Measurements from ENCODE around the gene PSENEN.
A peak's percentile ranks its signal among the peaks of the same experiment; 100 is the strongest.

The PSENEN gene

DNA sequence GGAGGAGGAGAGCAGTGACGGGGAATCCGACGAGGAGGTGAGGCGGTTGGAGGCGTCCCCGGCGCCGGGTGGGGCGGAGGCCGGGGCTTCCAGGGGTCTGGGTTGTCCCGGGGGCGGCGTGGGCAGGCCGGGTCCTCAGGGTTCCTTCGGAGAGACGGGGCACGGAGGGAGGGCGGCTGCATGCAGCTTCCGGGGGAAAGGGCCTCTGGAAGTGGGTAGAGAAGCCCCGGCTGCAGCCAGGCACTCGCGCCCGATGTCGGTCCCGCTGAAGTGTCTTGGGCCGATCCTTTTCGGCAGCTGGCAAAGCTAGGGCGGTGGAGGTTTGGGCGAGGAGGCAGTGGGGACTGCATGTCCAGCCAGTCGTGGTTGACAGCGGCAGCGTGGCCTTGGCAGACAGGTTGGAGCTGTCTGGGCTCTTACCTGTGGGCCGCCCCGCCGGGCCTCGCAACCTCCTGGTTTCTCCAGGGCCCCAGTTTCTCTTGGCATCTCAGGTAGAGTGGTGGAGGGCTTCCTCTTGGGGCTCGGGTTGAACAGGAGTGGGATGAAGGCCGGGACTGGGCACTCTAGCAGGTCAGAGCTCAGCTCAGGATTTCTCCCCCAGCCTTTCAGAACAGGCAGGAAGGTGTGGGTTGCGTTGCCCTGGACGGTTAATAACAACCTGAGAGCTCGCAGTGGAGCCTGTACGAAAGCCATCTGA, 27.0 kb upstream of the PSENEN start:
- in situ Hi-C loops (cut with HindIII; ENCODE audit: low sequenced_read_pairs): no loop called here
- DNase-seq (ENCODE audit: low read depth): no peak
- H3K4me3 ChIP-seq (ENCODE audit: low read depth, low read length): peak overlapping the region; percentile 82
- TF ChIP-seq, protein P1, sequence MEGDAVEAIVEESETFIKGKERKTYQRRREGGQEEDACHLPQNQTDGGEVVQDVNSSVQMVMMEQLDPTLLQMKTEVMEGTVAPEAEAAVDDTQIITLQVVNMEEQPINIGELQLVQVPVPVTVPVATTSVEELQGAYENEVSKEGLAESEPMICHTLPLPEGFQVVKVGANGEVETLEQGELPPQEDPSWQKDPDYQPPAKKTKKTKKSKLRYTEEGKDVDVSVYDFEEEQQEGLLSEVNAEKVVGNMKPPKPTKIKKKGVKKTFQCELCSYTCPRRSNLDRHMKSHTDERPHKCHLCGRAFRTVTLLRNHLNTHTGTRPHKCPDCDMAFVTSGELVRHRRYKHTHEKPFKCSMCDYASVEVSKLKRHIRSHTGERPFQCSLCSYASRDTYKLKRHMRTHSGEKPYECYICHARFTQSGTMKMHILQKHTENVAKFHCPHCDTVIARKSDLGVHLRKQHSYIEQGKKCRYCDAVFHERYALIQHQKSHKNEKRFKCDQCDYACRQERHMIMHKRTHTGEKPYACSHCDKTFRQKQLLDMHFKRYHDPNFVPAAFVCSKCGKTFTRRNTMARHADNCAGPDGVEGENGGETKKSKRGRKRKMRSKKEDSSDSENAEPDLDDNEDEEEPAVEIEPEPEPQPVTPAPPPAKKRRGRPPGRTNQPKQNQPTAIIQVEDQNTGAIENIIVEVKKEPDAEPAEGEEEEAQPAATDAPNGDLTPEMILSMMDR (IDR thresholded peaks at IDR 0.05; ENCODE audit: low read depth, low read length, missing control alignments): no peak

DNA sequence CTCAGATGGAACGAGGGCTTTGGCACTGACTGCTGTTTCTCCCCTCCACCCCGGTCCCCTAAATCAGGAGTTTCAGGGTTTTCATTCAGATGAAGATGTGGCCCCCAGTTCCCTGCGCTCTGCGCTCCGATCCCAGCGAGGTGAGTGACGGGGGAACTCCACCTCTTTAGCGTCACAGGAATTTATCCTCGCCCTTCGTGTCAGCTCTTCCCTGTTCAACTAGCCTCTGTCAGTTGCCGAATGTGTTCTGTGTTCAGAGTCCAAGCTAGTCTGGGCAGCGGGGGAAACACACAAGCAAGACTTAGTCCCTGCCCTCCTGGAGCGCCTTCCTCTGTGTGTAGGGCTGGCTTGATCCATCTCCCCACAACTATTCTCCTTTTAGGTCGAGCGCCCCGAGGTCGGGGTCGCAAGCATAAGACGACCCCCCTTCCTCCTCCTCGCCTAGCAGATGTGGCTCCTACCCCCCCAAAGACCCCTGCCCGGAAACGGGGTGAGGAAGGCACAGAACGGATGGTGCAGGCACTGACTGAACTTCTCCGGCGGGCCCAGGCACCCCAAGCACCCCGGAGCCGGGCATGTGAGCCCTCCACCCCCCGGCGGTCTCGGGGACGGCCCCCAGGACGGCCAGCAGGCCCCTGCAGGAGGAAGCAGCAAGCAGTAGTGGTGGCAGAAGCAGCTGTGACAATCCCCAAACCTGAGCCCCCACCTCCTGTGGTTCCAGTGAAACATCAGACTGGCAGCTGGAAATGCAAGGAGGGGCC, 25.9 kb upstream of the PSENEN start:
- peak overlapping the region; percentile 82 for H3K4me3 ChIP-seq (ENCODE audit: low read depth, low read length)
- in situ Hi-C loops (cut with HindIII; ENCODE audit: low sequenced_read_pairs): no loop called here
- no peak for DNase-seq (ENCODE audit: low read depth)
- TF ChIP-seq, protein P1 (IDR thresholded peaks at IDR 0.05; ENCODE audit: low read depth, low read length, missing control alignments): no peak

DNA sequence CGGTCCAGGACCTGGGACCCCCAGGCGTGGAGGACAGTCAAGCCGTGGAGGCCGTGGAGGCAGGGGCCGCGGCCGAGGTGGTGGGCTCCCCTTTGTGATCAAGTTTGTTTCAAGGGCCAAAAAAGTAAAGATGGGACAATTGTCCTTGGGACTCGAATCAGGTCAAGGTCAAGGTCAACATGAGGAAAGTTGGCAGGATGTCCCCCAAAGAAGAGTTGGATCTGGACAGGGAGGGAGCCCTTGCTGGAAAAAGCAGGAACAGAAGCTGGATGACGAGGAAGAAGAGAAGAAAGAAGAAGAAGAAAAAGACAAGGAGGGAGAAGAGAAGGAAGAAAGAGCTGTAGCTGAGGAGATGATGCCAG, 25.3 kb upstream of the PSENEN start:
- no peak for DNase-seq (ENCODE audit: low read depth)
- in situ Hi-C loops (cut with HindIII; ENCODE audit: low sequenced_read_pairs): no loop called here
- no peak overlapping the region for H3K4me3 ChIP-seq (ENCODE audit: low read depth, low read length)
- TF ChIP-seq, protein P1 (IDR thresholded peaks at IDR 0.05; ENCODE audit: low read depth, low read length, missing control alignments): no peak

DNA sequence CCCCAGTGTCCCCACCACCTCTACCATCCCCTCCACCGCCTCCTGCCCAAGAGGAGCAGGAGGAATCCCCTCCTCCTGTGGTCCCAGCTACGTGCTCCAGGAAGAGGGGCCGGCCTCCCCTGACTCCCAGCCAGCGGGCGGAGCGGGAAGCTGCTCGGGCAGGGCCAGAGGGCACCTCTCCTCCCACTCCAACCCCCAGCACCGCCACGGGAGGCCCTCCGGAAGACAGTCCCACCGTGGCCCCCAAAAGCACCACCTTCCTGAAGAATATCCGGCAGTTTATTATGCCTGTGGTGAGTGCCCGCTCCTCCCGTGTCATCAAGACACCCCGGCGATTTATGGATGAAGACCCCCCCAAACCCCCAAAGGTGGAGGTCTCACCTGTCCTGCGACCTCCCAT, 24.8 kb upstream of the PSENEN start:
- DNase-seq (ENCODE audit: low read depth): no peak
- H3K4me3 ChIP-seq (ENCODE audit: low read depth, low read length): no peak overlapping the region
- in situ Hi-C loops (cut with HindIII; ENCODE audit: low sequenced_read_pairs): no loop called here
- TF ChIP-seq, protein P1 (IDR thresholded peaks at IDR 0.05; ENCODE audit: low read depth, low read length, missing control alignments): no peak

DNA sequence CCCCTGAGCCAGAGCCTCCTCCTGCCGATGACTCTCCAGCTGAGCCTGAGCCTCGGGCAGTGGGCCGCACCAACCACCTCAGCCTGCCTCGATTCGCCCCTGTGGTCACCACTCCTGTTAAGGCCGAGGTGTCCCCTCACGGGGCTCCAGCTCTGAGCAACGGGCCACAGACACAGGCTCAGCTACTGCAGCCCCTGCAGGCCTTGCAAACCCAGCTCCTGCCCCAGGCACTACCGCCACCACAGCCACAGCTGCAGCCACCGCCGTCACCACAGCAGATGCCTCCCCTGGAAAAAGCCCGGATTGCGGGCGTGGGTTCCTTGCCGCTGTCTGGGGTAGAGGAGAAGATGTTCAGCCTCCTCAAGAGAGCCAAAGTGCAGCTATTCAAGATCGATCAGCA, 24.1 kb upstream of the PSENEN start:
- TF ChIP-seq, protein P1 (IDR thresholded peaks at IDR 0.05; ENCODE audit: low read depth, low read length, missing control alignments): no peak
- in situ Hi-C loops (cut with HindIII; ENCODE audit: low sequenced_read_pairs): no loop called here
- DNase-seq (ENCODE audit: low read depth): no peak
- no peak overlapping the region for H3K4me3 ChIP-seq (ENCODE audit: low read depth, low read length)

DNA sequence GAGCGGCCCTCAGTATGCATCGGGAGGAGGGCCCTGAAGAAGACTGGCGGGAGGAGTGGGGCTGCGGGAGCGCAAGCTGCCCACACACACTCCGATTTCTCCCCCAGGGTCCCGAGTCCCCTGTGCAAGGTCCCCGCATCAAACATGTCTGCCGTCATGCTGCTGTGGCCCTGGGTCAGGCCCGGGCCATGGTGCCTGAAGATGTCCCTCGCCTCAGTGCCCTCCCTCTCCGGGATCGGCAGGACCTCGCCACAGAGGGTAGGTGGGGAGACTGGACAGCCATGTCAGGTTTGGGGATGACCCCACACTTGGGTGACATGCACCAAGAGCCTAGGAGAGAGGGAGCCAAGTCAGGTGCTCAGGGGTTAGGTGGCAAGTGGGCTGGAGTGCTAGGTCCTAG, 23.0 kb upstream of the PSENEN start:
- no peak overlapping the region for H3K4me3 ChIP-seq (ENCODE audit: low read depth, low read length)
- TF ChIP-seq, protein P1 (IDR thresholded peaks at IDR 0.05; ENCODE audit: low read depth, low read length, missing control alignments): no peak
- no peak for DNase-seq (ENCODE audit: low read depth)
- in situ Hi-C loops (cut with HindIII; ENCODE audit: low sequenced_read_pairs): no loop called here

Data from astrocyte of the cerebellum (primary cell).